ENCODE measurements around the gene CAST. TPM values are rescaled to one million over a fixed set of nuclear protein-coding genes. Genes with fewer than 3 reads are reported as not detected.

The CAST gene
- polyA plus RNA-seq, 4 donors: 96.7 to 228 (median 143) TPM

- H3K9me3 ChIP-seq (ENCODE audit: control insufficient read depth in 2 of 2, insufficient read depth in 1 of 2, low read depth in 1 of 2, low read length in 1 of 2): no peaks in the 10 kb centered on the region
- FAIRE-seq (no peak), DNase-seq (peak; percentile 58 to 69)
- no peaks in the 10 kb centered on the region for H3K27me3 ChIP-seq (ENCODE audit: control insufficient read depth in 3 of 3, insufficient read depth in 3 of 3, low read length in 3 of 3)
- peak overlapping the region in 1 of 3 donors; percentile 26 for H3K27ac ChIP-seq (ENCODE audit: low read depth in 1 of 3, low read length in 2 of 3)
- WGBS, 3 donors: 38 to 40% (median 40%) methylated on average over 3 of the region's 3 CpGs
- H3K4me1 ChIP-seq (ENCODE audit: control insufficient read depth in 3 of 3, insufficient read depth in 2 of 3, low read depth in 1 of 3, low read length in 2 of 3): peaks cover 0 to 25% (median 3%) of the 10 kb centered on the region in 3 donors
- H3K4me3 ChIP-seq (ENCODE audit: low read depth in 1 of 3, low read length in 3 of 3): no peak overlapping the region
- H3K36me3 ChIP-seq (ENCODE audit: control insufficient read depth in 3 of 3, insufficient read depth in 2 of 3, low read depth in 1 of 3, low read length in 3 of 3): no peaks in the 10 kb centered on the region
Measured at GRCh38 chr5:96657068-96657467, 5.1 kb upstream of the CAST start.

- H3K4me1 ChIP-seq (ENCODE audit: control insufficient read depth in 3 of 3, insufficient read depth in 2 of 3, low read depth in 1 of 3, low read length in 2 of 3): peaks cover 0 to 25% (median 3%) of the 10 kb centered on the region in 3 donors
- no peaks in the 10 kb centered on the region for H3K27me3 ChIP-seq (ENCODE audit: control insufficient read depth in 3 of 3, insufficient read depth in 3 of 3, low read length in 3 of 3)
- WGBS, 3 donors: 86 to 91% (median 88%) methylated on average over 1 of the region's 1 CpG
- no peak overlapping the region for H3K27ac ChIP-seq (ENCODE audit: low read depth in 1 of 3, low read length in 2 of 3)
- FAIRE-seq (no peak), DNase-seq (no peak)
- H3K4me3 ChIP-seq (ENCODE audit: low read depth in 1 of 3, low read length in 3 of 3): no peak overlapping the region
- H3K9me3 ChIP-seq (ENCODE audit: control insufficient read depth in 2 of 2, insufficient read depth in 1 of 2, low read depth in 1 of 2, low read length in 1 of 2): no peaks in the 10 kb centered on the region
- no peaks in the 10 kb centered on the region for H3K36me3 ChIP-seq (ENCODE audit: control insufficient read depth in 3 of 3, insufficient read depth in 2 of 3, low read depth in 1 of 3, low read length in 3 of 3)
Measured at GRCh38 chr5:96658272-96658671, 3.9 kb upstream of the CAST start.

GRCh38 chr5:96659170-96659569, 3.0 kb upstream of the CAST start:
- 59 to 70% (median 68%) methylated on average over 4 of the region's 4 CpGs for WGBS, 3 donors
- FAIRE-seq: no peak
- peak overlapping the region in 1 of 3 donors; percentile 11 for H3K27ac ChIP-seq (ENCODE audit: low read depth in 1 of 3, low read length in 2 of 3)
- no peaks in the 10 kb centered on the region for H3K36me3 ChIP-seq (ENCODE audit: control insufficient read depth in 3 of 3, insufficient read depth in 2 of 3, low read depth in 1 of 3, low read length in 3 of 3)
- H3K4me1 ChIP-seq (ENCODE audit: control insufficient read depth in 3 of 3, insufficient read depth in 2 of 3, low read depth in 1 of 3, low read length in 2 of 3): peaks cover 0 to 25% (median 3%) of the 10 kb centered on the region in 3 donors
- no peaks in the 10 kb centered on the region for H3K9me3 ChIP-seq (ENCODE audit: control insufficient read depth in 2 of 2, insufficient read depth in 1 of 2, low read depth in 1 of 2, low read length in 1 of 2)
- no peaks in the 10 kb centered on the region for H3K27me3 ChIP-seq (ENCODE audit: control insufficient read depth in 3 of 3, insufficient read depth in 3 of 3, low read length in 3 of 3)
- no peak overlapping the region for H3K4me3 ChIP-seq (ENCODE audit: low read depth in 1 of 3, low read length in 3 of 3)
- peak; percentile 33 to 60 for DNase-seq

GRCh38 chr5:96660971-96661854, 963 bp upstream of the CAST start:
- Histone ChIP-seq H3K36me3 (ENCODE audit: control insufficient read depth in 3 of 3, insufficient read depth in 2 of 3, low read depth in 1 of 3, low read length in 3 of 3) (no peaks in the 10 kb centered on the region), H3K4me1 (ENCODE audit: control insufficient read depth in 3 of 3, insufficient read depth in 2 of 3, low read depth in 1 of 3, low read length in 2 of 3) (peaks cover 2 to 26% (median 5%) of the 10 kb centered on the region in 3 donors), H3K27ac (ENCODE audit: low read depth in 1 of 3, low read length in 2 of 3) (peak overlapping the region; percentile 86 to 99 (median 99)), H3K27me3 (ENCODE audit: control insufficient read depth in 3 of 3, insufficient read depth in 3 of 3, low read length in 3 of 3) (no peaks in the 10 kb centered on the region), H3K9me3 (ENCODE audit: control insufficient read depth in 2 of 2, insufficient read depth in 1 of 2, low read depth in 1 of 2, low read length in 1 of 2) (no peaks in the 10 kb centered on the region), H3K4me3 (ENCODE audit: low read depth in 1 of 3, low read length in 3 of 3) (peak overlapping the region; percentile 78 to 97 (median 96))
- DNase-seq (peak; percentile 64 to 75), FAIRE-seq (no peak)
- WGBS, 3 donors: 5 to 8% (median 8%) methylated on average over 23 of the region's 23 CpGs

- Histone ChIP-seq H3K4me3 (ENCODE audit: low read depth in 1 of 3, low read length in 3 of 3) (peak overlapping the region; percentile 78 to 97 (median 96)), H3K27me3 (ENCODE audit: control insufficient read depth in 3 of 3, insufficient read depth in 3 of 3, low read length in 3 of 3) (no peaks in the 10 kb centered on the region), H3K9me3 (ENCODE audit: control insufficient read depth in 2 of 2, insufficient read depth in 1 of 2, low read depth in 1 of 2, low read length in 1 of 2) (no peaks in the 10 kb centered on the region), H3K4me1 (ENCODE audit: control insufficient read depth in 3 of 3, insufficient read depth in 2 of 3, low read depth in 1 of 3, low read length in 2 of 3) (peaks cover 6 to 17% (median 7%) of the 10 kb centered on the region in 3 donors), H3K27ac (ENCODE audit: low read depth in 1 of 3, low read length in 2 of 3) (peak overlapping the region; percentile 86 to 99 (median 99)), H3K36me3 (ENCODE audit: control insufficient read depth in 3 of 3, insufficient read depth in 2 of 3, low read depth in 1 of 3, low read length in 3 of 3) (no peaks in the 10 kb centered on the region)
- FAIRE-seq: no peak
- DNase-seq: peak; percentile 93 to 94
- WGBS, 3 donors: 0 to 1% (median 0%) methylated on average over 59 to 60 of the region's 60 CpGs
Measured at GRCh38 chr5:96662725-96663518, 746 bp downstream of the CAST start.

- peak overlapping the region; percentile 45 to 97 (median 78) for H3K4me3 ChIP-seq (ENCODE audit: low read depth in 1 of 3, low read length in 3 of 3)
- H3K9me3 ChIP-seq (ENCODE audit: control insufficient read depth in 2 of 2, insufficient read depth in 1 of 2, low read depth in 1 of 2, low read length in 1 of 2): no peaks in the 10 kb centered on the region
- 13 to 42% (median 20%) methylated on average over 6 of the region's 6 CpGs for WGBS, 3 donors
- H3K4me1 ChIP-seq (ENCODE audit: control insufficient read depth in 3 of 3, insufficient read depth in 2 of 3, low read depth in 1 of 3, low read length in 2 of 3): peaks cover 6 to 21% (median 7%) of the 10 kb centered on the region in 3 donors
- no peaks in the 10 kb centered on the region for H3K27me3 ChIP-seq (ENCODE audit: control insufficient read depth in 3 of 3, insufficient read depth in 3 of 3, low read length in 3 of 3)
- H3K27ac ChIP-seq (ENCODE audit: low read depth in 1 of 3, low read length in 2 of 3): peak overlapping the region; percentile 86 to 99 (median 99)
- DNase-seq (no peak), FAIRE-seq (no peak)
- H3K36me3 ChIP-seq (ENCODE audit: control insufficient read depth in 3 of 3, insufficient read depth in 2 of 3, low read depth in 1 of 3, low read length in 3 of 3): no peaks in the 10 kb centered on the region
Measured at GRCh38 chr5:96663608-96664007, 1.4 kb downstream of the CAST start.

- DNase-seq (peak in 1 of 2 donors; percentile 77), FAIRE-seq (no peak)
- Histone ChIP-seq H3K9me3 (ENCODE audit: control insufficient read depth in 2 of 2, insufficient read depth in 1 of 2, low read depth in 1 of 2, low read length in 1 of 2) (no peaks in the 10 kb centered on the region), H3K27ac (ENCODE audit: low read depth in 1 of 3, low read length in 2 of 3) (peak overlapping the region in 1 of 3 donors; percentile 34), H3K4me1 (ENCODE audit: control insufficient read depth in 3 of 3, insufficient read depth in 2 of 3, low read depth in 1 of 3, low read length in 2 of 3) (peaks cover 6 to 30% (median 12%) of the 10 kb centered on the region in 3 donors), H3K4me3 (ENCODE audit: low read depth in 1 of 3, low read length in 3 of 3) (no peak overlapping the region), H3K36me3 (ENCODE audit: control insufficient read depth in 3 of 3, insufficient read depth in 2 of 3, low read depth in 1 of 3, low read length in 3 of 3) (no peaks in the 10 kb centered on the region), H3K27me3 (ENCODE audit: control insufficient read depth in 3 of 3, insufficient read depth in 3 of 3, low read length in 3 of 3) (no peaks in the 10 kb centered on the region)
Measured at GRCh38 chr5:96664669-96665068, 2.5 kb downstream of the CAST start.

- Histone ChIP-seq H3K36me3 (ENCODE audit: control insufficient read depth in 3 of 3, insufficient read depth in 2 of 3, low read depth in 1 of 3, low read length in 3 of 3) (no peaks in the 10 kb centered on the region), H3K4me3 (ENCODE audit: low read depth in 1 of 3, low read length in 3 of 3) (no peak overlapping the region), H3K4me1 (ENCODE audit: control insufficient read depth in 3 of 3, insufficient read depth in 2 of 3, low read depth in 1 of 3, low read length in 2 of 3) (peaks cover 16 to 34% (median 16%) of the 10 kb centered on the region in 3 donors), H3K27ac (ENCODE audit: low read depth in 1 of 3, low read length in 2 of 3) (peak overlapping the region; percentile 61 to 80 (median 65)), H3K9me3 (ENCODE audit: control insufficient read depth in 2 of 2, insufficient read depth in 1 of 2, low read depth in 1 of 2, low read length in 1 of 2) (no peaks in the 10 kb centered on the region), H3K27me3 (ENCODE audit: control insufficient read depth in 3 of 3, insufficient read depth in 3 of 3, low read length in 3 of 3) (no peaks in the 10 kb centered on the region)
- WGBS, 3 donors: 13 to 49% (median 46%) methylated on average over 2 of the region's 2 CpGs
- DNase-seq (peak; percentile 82 to 92), FAIRE-seq (no peak)
Measured at GRCh38 chr5:96668725-96669124, 6.5 kb downstream of the CAST start.

Data from small intestine (tissue), 7 donors.